GM12891 (cell line): Measurements from ENCODE around the gene CLIP1.
"Not testable (repeated sequence)": the region's sequence is repeated elsewhere in the genome, so short reads cannot be mapped to it uniquely, and the experiment has no call there.

Experiments
- DNase-seq: peaks from one replicate; pipeline ENCODE4 v3.0.0; 2011; ENCODE audit warnings: low spot score; ENCODE audit not compliant: insufficient read length
- FAIRE-seq: peaks from 2 replicates; lab custom pipeline; 2011; peaks lifted over from hg19 to GRCh38; lab: Jason Lieb, UNC
- PAX5 ChIP-seq: IDR thresholded peaks from 2 replicates; pipeline ENCODE4 v1.6.1; 2011; ENCODE audit warnings: low read length, moderate library complexity, mild to moderate bottlenecking; ENCODE audit not compliant: insufficient read depth, severe bottlenecking
- POLR2A ChIP-seq: IDR thresholded peaks from 2 replicates; pipeline ENCODE4 v1.6.1; 2011; ENCODE audit warnings: low read depth, low read length, control low read depth
- POLR2AphosphoS5 ChIP-seq: IDR thresholded peaks from 2 replicates; pipeline ENCODE4 v1.6.1; 2011; ENCODE audit warnings: low read depth, low read length, control low read depth
- POU2F2 ChIP-seq: IDR thresholded peaks from 2 replicates; pipeline ENCODE4 v1.6.1; 2011; ENCODE audit warnings: low read depth, mild to moderate bottlenecking, control low read depth, low read length, moderate library complexity
- SPI1 ChIP-seq: IDR thresholded peaks from 2 replicates; pipeline ENCODE4 v1.6.1; 2011; ENCODE audit warnings: low read depth, low read length, control low read depth
- TAF1 ChIP-seq: IDR thresholded peaks from 2 replicates; pipeline ENCODE4 v1.6.1; 2011; ENCODE audit warnings: low read depth, low read length, control low read depth

Gene CLIP1

DNA sequence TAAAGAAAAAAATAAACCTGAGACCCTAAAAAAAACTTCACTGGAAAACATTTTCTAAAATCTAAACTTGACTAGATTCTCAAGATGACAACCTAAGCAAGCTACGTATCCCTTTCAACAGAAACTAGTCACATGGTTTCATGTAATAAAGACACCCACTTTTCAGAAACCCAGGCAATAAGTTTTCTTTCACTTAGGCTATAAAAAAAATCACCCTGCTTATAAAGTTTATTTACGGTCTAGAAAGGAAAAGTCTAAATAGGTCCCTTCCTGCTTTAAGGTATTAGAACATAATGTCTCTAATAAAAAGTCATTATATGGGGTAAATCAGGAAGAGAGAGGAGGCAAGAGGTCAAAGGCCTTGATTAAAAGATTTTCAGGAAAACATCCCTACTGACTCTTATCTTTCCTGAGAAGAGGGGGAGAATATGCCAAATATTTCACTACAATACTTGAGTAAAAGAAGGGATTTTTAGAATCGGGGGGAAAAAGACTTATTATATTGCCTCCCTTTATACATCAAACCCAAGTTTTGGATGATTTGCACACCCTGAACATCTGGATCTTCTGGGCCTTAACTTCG lies 9.5 kb downstream of the CLIP1 start:
- peak; percentile 27 for DNase-seq
- TF ChIP-seq POU2F2 (no peak), SPI1 (no peak), POLR2AphosphoS5 (no peak), PAX5 (no peak), POLR2A (no peak), TAF1 (no peak)
- no peak for FAIRE-seq

DNA sequence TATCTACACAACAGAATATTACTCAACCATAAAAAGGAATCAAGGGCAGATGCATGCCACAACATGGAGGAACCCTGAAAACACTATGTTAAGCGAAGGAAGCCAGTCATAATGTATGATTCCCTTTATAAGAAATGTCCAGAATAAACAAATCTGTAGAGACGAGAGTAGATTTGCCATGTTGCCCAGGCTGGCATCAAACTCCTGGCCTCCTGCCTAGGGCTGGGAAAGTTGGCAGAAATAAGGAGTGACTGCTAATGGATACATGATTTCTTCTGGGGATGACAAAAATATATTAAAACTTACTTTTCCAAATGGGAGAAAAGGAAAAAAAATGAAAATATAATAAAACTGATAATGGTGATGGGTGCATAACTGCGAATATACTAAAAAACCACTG lies 10.9 kb downstream of the CLIP1 start:
- no peak for DNase-seq
- FAIRE-seq = no peak
- TF ChIP-seq POU2F2 (no peak), POLR2A (no peak), SPI1 (no peak), TAF1 (no peak), POLR2AphosphoS5 (no peak)

DNA sequence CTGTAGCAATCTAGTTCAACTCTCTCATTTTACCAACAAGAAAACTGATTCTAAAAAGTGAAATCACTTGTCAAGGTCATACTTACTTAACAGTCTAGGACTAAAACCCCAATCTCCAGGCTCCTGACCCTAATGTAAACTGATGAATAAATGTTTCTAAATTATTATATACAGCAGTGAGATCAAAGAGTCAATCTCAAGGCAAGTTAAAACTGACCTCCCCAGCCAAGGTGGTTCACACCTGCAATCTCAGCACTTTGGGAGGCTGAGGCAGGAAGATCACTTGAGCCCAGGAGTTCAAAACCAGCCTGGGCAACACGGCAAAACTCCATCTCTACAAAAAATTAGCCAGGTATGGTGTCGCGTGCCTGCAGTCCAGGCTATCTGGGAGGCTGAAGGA lies 15.3 kb downstream of the CLIP1 start:
- FAIRE-seq = no peak
- DNase-seq = no peak
- TF ChIP-seq POLR2A = no peak
- TF ChIP-seq POU2F2 = no peak
- no peak for TF ChIP-seq POLR2AphosphoS5
- TF ChIP-seq TAF1 = no peak
- no peak for TF ChIP-seq PAX5
- no peak for TF ChIP-seq SPI1

DNA sequence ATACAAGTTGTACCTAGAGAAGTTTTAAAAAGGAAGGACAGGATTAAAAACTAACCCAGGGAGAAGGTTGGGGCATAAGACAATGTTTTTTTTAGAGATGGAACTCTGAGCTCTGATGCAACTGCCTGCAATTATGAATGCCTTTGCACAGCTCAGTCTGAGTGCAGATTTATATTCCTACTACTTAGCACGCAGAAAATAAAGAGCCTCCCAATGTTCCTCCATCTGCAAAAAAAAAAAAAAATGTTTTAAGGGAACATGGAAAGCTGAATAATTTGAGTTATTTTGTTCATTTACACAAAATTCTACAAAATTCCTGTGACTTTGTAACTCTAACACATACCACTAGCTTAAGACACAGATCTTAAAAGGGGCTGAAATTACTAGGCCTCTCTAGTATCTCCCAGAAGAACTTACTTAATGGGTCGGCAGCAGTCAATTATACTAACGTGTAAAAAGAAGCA lies 15.7 kb downstream of the CLIP1 start:
- FAIRE-seq (no peak), DNase-seq (no peak)
- TF ChIP-seq PAX5 (no peak), TAF1 (no peak), POLR2A (no peak), POU2F2 (no peak), POLR2AphosphoS5 (no peak), SPI1 (no peak)

DNA sequence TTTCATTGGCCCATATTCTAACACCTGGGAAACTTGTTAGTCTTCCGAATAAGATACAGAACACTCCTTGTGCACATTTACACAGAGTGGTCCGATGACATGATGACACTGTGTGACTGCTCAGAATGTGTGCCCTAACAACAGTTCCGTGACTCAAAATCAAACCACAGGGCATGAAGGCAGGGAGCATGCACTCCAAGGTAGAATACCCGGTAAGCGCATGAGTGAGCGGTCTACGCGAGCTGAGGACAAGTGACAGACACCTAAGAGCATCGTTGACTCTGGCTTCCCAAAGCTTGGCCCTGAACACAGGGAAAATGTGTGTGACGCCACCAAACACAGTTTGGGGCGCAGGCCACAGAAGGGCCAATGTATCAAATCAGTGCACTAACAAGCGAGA lies 18.6 kb downstream of the CLIP1 start:
- FAIRE-seq (no peak), DNase-seq (no peak)
- TF ChIP-seq POU2F2 (no peak), SPI1 (no peak), POLR2AphosphoS5 (no peak), POLR2A (no peak), PAX5 (no peak), TAF1 (no peak)

DNA sequence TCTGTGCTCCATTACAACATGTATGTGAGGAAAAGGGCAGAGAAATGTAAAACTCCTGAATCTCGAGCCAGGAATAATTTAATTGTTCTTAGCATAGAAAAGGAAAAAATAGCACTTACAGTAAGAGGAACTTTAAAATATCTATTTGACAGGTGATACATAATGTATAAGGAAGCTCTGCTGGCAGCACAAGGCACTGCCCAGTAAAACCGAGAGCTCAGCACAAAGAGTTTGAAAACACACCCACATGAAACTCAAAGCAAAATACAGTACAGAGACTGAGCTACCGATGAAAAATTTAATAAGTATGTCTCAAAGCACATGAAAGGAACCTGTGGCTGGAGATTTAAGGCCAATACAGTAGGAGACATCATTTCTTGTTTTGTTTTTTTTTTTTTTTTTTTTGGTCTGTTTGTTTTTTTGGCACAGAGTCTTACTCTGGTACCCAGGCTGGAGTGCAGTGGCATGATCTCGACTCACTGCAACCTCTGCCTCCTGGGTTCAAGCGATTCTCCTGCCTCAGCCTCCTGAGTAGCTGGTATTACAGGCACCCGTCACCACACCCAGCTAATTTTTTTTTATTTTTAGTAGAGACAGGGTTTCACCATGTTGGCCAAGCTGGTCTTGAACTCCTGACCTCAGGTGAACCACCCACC lies 19.2 kb downstream of the CLIP1 start:
- TF ChIP-seq POU2F2 (no peak), TAF1 (no peak), SPI1 (no peak), POLR2A (no peak), POLR2AphosphoS5 (no peak), PAX5 (no peak)
- FAIRE-seq (no peak), DNase-seq (peak; percentile 19)

DNA sequence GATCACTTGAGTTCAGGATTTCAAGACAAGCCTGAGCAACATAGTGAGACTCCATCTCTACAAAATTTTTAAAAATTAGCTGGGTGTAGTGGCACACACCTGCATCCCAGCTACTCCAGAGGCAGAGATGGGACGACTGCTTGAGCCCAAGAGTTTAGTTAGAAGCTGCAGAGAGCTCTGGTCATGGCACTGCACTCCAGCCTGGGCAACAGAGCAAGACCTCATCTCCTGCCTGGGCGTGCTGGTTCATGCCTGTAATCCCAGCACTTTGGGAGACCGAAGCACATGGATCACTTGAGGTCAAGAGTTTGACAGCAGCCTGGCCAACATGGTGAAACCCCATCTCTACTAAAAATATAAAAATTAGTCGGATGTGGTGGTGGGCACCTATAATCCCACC lies 20.2 kb downstream of the CLIP1 start:
- DNase-seq = no peak
- no peak for FAIRE-seq
- TF ChIP-seq POLR2A (no peak), PAX5 (no peak), POLR2AphosphoS5 (no peak), SPI1 (no peak), POU2F2 (no peak)

DNA sequence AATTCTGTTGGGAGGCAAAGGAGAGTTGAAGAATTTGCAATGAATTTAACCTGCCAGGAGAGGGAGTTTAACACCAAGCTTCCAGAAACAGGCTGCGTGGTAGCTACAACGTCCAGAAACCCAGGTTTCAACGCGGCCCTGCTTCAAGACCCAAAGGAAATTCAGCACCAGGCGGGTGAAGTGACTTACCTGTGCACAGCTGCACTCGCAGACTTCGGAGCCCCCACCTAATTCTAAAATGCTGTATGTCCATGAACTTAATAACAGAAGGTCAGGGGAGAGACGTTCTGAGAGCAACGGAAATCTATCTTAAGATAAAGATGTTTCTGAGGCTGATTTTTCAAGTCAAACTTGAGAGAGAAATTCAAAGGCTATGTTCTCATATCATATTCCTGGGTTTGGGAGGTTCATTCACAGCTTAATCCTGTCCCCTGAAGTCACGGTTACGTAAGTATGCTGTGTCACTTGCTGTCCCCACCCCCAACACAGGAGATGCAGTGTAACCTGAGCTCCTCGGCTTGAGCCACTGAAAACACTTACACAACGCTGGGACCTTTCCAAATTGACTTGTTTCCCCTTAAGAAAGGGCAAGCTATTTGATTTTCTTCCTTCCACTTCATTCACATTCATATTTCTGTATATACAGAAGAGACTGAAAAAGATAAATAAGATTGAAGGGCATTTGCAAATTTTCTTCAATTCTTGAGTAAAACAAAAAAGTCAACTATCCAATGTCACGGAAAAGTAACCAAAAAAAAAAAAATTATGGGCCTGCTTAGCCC lies 22.7 kb downstream of the CLIP1 start:
- FAIRE-seq = peak; percentile 50
- peak; percentile 45 for DNase-seq
- TF ChIP-seq SPI1 = no peak

DNA sequence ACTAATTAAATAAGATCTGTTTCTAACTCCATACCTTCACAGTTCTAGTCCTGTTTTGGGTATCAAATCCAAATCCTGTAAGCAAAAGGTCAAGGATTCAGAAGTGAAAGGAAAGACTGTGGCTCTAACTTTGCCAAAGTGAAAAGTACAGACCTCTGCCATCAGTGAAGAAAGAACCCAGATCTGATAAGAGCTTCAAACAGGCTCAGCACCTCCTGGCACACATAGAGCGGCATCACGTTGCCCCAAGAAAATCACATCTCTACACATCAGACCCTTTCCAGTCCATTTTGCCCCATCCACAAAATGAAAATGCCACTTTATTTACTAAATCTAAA lies 23.2 kb downstream of the CLIP1 start:
- TF ChIP-seq POLR2AphosphoS5 = no peak
- no peak for TF ChIP-seq POLR2A
- no peak for TF ChIP-seq TAF1
- no peak for TF ChIP-seq SPI1
- no peak for FAIRE-seq
- DNase-seq = no peak

DNA sequence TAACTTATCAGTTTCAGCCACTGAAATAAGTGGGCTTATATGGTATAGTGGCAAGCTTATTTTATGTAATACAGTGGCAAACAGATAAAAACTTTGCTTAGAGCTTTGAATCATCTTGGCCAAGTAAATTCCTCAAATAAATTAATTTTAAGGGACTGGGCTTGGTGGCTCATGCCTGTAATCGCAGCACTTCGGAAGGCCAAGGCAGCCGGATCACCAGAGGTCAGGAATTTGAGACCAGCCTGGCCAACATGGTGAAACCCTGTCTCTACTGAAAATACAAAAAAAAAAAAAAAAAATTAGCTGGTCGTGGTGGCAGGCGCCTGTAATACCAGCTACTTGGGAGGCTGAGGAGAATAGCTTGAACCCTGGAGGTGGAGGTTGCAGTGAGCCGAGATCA lies 24.5 kb downstream of the CLIP1 start:
- not testable (repeated sequence) for FAIRE-seq, DNase-seq
